VCaP (cell line): Measurements from ENCODE around the gene CEP57L1.

ENCODE experiments used
- H3K27ac ChIP-seq: fragments of 450-650 bp; 2 replicates; pipeline ENCODE4 v1.5.1; 2017
- CTCF ChIP-seq: fragments of 450-650 bp; conservative IDR thresholded peaks from 2 replicates; pipeline ENCODE4 v1.5.1; 2017; ENCODE audit warnings: mild to moderate bottlenecking, moderate library complexity

The CEP57L1 gene

GRCh38 chr6:109059571-109060021 lies 35.7 kb upstream of the CEP57L1 start:
- H3K27ac ChIP-seq = peak overlapping the region; percentile 31
- TF ChIP-seq CTCF = 0 out of 2 replicates have a peak, but pooled peaks have one; percentile 27

DNA sequence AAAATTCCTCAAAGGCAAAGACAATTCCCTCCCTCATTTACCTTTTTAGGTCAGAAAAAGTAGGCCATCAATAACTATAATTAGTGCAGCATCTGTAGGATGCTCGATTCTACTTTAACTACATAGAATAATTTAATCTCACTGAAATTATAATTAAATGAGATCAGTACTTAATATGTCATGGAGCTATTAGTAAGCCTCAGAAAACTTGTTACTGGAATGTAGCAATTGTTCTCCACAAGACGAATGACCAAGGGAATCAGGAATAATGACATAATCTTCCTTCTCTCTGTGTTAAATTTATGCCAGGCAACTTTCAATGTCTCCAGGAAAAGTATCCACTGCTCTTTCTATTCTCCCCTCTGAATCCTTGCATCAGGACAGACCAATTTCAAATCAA lies 34.7 kb upstream of the CEP57L1 start:
- no peak for TF ChIP-seq CTCF
- no peak overlapping the region for H3K27ac ChIP-seq

DNA sequence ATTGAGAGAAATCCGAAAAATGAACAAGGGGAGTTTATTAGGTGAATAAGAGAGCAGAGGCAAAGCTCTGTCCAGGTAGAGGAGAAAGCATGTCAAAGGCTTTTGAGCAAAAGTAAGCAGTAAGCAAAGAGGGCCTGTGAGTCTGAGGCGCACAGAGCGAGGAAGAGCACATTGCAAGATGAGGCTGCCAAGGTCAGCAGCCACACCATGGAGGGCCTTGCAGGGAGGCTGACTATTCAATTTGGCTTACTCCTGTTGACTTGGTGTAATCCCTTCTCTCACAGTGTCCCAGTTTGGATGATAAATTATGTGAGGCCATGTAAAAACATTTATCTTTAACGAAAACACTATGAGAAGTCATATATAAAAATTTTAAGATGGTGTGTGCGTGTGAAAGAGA lies 33.1 kb upstream of the CEP57L1 start:
- no peak for TF ChIP-seq CTCF

GRCh38 chr6:109062767-109063352 lies 32.4 kb upstream of the CEP57L1 start:
- TF ChIP-seq CTCF = no peak
- no peak overlapping the region for H3K27ac ChIP-seq

More for the DNA sequence above, 33.1 kb upstream of the CEP57L1 start:
- no peak overlapping the region for H3K27ac ChIP-seq

- H3K27ac ChIP-seq = no peak overlapping the region
- no peak for TF ChIP-seq CTCF
Measured at GRCh38 chr6:109069746-109070145, 25.6 kb upstream of the CEP57L1 start.

- H3K27ac ChIP-seq = peak overlapping the region; percentile 57
- no peak for TF ChIP-seq CTCF
Measured at GRCh38 chr6:109071125-109071917, 24.0 kb upstream of the CEP57L1 start.

DNA sequence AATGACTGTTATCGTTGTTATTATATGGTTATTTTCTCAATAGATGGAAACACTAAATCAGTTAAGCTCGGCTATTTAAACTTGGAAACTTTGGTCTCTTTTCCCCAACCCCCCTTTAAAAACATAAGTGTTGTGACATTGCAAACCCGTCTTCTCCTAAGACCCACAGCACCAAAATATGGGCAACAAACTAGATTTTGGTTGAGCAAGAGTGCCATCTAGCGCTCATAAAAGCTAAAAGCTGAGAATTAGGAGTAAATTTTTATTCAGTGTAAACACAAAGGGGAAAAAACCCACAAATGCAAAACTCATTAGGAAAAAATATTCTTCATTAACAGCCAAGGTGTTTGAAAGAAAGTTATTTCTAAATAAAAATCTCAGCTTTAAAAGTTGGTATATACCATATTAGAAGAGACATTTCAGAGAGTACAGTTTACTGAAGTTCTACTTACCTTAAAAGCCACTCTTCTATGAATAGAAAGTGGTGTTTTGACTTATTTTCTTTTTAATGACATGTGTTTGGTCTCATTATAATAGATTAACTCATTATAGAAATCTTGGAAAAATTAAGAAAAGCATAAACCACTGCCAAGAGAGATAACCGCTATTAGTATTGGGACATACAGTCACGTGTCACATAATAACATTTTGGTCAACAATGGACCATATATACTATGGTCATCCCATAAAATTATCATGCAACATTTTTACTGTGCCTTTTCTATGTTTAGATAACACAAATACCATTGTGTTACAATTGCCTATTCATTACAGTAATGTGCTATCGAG lies 21.8 kb upstream of the CEP57L1 start:
- peak overlapping the region; percentile 57 for H3K27ac ChIP-seq
- TF ChIP-seq CTCF = peak; percentile 76
